Vagina (tissue), 2 donors: ENCODE results near the gene TRAF2.

Experiments used
- POLR2A ChIP-seq, 2 donors: fragments of 450-650 bp; IDR thresholded peaks; one replicate each; pipeline ENCODE4 v1.6.1; 2017; ENCODE audit warnings: antibody characterized with exemption in 2 of 2, mild to moderate bottlenecking in 2 of 2, moderate library complexity in 2 of 2
- POLR2AphosphoS5 ChIP-seq, 2 donors: sonication (generic); formaldehyde crosslinking; IDR thresholded peaks; one replicate each; pipeline ENCODE4 v1.9.0; 2017; ENCODE audit warnings: antibody characterized with exemption in 2 of 2, mild to moderate bottlenecking in 2 of 2, low read depth in 1 of 2; ENCODE audit not compliant: insufficient read depth in 1 of 2
- TF ChIP-seq, protein P1 (sequence below), 3 experiments: fragments of 450-650 bp in 2 of 3; fragments of 200-600 bp in 1 of 3; sonication (generic) in 1 of 3; IDR thresholded peaks; one replicate each; pipeline ENCODE4 v1.5.1; 2017 to 2019; ENCODE audit warnings: antibody characterized with exemption in 3 of 3, mild to moderate bottlenecking in 2 of 3, moderate library complexity in 2 of 3

- TF ChIP-seq, protein P1, sequence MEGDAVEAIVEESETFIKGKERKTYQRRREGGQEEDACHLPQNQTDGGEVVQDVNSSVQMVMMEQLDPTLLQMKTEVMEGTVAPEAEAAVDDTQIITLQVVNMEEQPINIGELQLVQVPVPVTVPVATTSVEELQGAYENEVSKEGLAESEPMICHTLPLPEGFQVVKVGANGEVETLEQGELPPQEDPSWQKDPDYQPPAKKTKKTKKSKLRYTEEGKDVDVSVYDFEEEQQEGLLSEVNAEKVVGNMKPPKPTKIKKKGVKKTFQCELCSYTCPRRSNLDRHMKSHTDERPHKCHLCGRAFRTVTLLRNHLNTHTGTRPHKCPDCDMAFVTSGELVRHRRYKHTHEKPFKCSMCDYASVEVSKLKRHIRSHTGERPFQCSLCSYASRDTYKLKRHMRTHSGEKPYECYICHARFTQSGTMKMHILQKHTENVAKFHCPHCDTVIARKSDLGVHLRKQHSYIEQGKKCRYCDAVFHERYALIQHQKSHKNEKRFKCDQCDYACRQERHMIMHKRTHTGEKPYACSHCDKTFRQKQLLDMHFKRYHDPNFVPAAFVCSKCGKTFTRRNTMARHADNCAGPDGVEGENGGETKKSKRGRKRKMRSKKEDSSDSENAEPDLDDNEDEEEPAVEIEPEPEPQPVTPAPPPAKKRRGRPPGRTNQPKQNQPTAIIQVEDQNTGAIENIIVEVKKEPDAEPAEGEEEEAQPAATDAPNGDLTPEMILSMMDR (IDR thresholded peaks at IDR 0.05) = no peak
- no peak for TF ChIP-seq POLR2A (IDR thresholded peaks at IDR 0.05)
- TF ChIP-seq POLR2AphosphoS5 (IDR thresholded peaks at IDR 0.05; ENCODE audit: insufficient read depth in 1 of 2, low read depth in 1 of 2) = no peak
Observed at GRCh38 chr9:136837146-136837855, 49.0 kb upstream of the TRAF2 start.
